Osteoblast (primary cell): ENCODE results near the gene TRAM2. TPM values are rescaled to one million over a fixed set of nuclear protein-coding genes. Genes with fewer than 3 reads are reported as not detected.

Experiments used
- DNase-seq: peaks from one replicate; pipeline ENCODE4 v3.0.0; 2011; ENCODE audit warnings: low spot score, mixed read lengths; ENCODE audit not compliant: insufficient read length; ENCODE audit errors: missing footprints
- H2AFZ ChIP-seq: 2 replicates; pipeline ENCODE4 v1.6.0; 2011; ENCODE audit warnings: mild to moderate bottlenecking, low read length
- H3K27ac ChIP-seq: 2 replicates; pipeline ENCODE4 v1.5.1; 2011; ENCODE audit warnings: mild to moderate bottlenecking, low read depth, low read length, moderate library complexity
- H3K27me3 ChIP-seq: 2 replicates; pipeline ENCODE4 v1.6.0; 2012; ENCODE audit warnings: mild to moderate bottlenecking, control low read depth, inconsistent platforms, low read length, moderate library complexity; ENCODE audit not compliant: insufficient read depth
- H3K36me3 ChIP-seq: 2 replicates; pipeline ENCODE4 v1.5.1; 2011; ENCODE audit warnings: mild to moderate bottlenecking, low read length, control low read depth, moderate library complexity; ENCODE audit not compliant: insufficient read depth
- H3K4me1 ChIP-seq: 2 replicates; pipeline ENCODE4 v1.5.1; 2011; ENCODE audit warnings: mild to moderate bottlenecking, low read length, control low read depth, moderate library complexity; ENCODE audit not compliant: insufficient read depth
- H3K4me2 ChIP-seq: 2 replicates; pipeline ENCODE4 v1.6.0; 2011; ENCODE audit warnings: mild to moderate bottlenecking, low read length; ENCODE audit not compliant: insufficient read depth
- H3K4me3 ChIP-seq: fragments of 200-600 bp; sonication (generic); 3 replicates; pipeline ENCODE4 v1.5.1; 2012; ENCODE audit warnings: mild to moderate bottlenecking, low read length, inconsistent platforms; ENCODE audit not compliant: insufficient read depth
- H3K79me2 ChIP-seq: 2 replicates; pipeline ENCODE4 v1.6.0; 2012; ENCODE audit warnings: mild to moderate bottlenecking, low read length, control low read depth, inconsistent platforms; ENCODE audit not compliant: insufficient read depth
- H3K9me3 ChIP-seq: 2 replicates; pipeline ENCODE4 v1.5.1; 2011; ENCODE audit warnings: low read depth, low read length, control low read depth
- H4K20me1 ChIP-seq: 2 replicates; pipeline ENCODE4 v1.6.0; 2012; ENCODE audit warnings: mild to moderate bottlenecking, low read length, control low read depth; ENCODE audit not compliant: insufficient read depth
- CTCF ChIP-seq: IDR thresholded peaks from 2 replicates; pipeline ENCODE4 v1.5.1; 2011; ENCODE audit warnings: mild to moderate bottlenecking, low read depth, low read length, moderate library complexity; ENCODE audit errors: extremely low read depth
- total RNA-seq: library from RNA; depleted of rRNA; stranded (reverse); fragments of >200 nt; gene quantifications from 2 replicates; pipeline ENCODE4 v1.2.3, GENCODE V29; 2012

Gene TRAM2
- total RNA-seq, 1 donor, result 155 TPM

DNA sequence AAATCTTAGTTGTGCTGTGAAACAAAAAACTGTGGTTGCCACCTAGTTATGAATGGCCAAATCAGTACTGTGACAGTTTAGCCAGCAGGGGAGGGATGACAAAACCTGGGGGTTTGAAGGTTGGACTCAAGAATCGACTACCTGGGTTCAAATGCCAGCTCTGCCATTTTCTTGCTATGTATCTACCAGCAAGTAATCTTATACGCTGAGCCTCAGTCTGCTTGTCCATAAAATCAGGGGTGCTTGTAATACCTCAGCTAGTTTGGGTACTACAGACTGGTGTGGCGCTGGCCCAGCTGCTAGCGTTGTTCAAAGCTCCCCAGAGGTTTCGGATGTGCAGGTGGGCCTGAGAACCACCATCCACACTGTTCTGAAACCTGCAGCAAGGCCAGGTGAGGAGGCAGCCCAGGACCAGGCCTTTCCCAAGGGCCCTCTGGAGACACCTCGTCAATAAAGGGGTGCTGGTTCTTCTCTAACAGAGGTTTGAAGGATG, 40.4 kb downstream of the TRAM2 start:
- Histone ChIP-seq H3K4me3 (no peak overlapping the region), H3K9me3 (no peaks in the 10 kb centered on the region), H3K4me2 (no peak overlapping the region), H3K27ac (peak overlapping the region; percentile 82), H3K79me2 (peaks cover 93% of the 10 kb centered on the region), H2AFZ (no peak overlapping the region), H3K36me3 (peaks cover 56% of the 10 kb centered on the region), H4K20me1 (peaks cover 5% of the 10 kb centered on the region), H3K4me1 (peaks cover 76% of the 10 kb centered on the region), H3K27me3 (no peaks in the 10 kb centered on the region)
- no peak for DNase-seq
- no peak for TF ChIP-seq CTCF

DNA sequence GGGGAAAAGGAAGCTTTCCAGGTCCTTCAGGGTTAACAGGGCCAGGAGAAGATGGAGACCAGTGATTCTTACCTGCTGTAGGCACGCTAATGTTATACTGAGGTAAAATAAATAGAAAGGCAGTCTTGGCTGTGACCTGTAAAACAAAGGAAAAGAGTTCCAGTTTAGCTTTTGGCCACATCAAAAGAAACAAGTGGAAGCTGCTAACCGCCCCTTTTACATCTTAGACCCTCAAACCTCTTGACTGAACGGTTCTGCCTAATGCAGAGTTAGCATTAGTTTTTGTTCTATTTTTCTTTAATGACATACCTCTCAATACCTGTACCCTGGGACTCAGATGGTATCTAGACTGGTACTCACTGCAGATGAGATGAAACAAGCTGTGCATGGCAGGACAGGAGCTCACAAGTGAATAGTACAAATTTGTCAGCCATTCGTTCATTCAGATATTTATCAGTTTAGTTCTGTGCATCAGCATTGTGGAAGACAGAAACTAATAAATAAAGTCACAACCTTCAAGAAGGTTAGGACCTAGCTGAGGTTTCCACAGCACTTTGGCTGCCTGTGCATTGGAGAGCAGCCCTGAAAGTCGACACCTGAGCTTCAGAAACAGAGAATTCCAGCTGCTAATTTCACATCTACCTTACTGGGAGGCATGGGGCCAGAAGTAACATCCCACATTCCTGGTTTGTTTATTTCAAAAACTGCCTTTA, 41.0 kb downstream of the TRAM2 start:
- DNase-seq, result no peak
- Histone ChIP-seq H4K20me1 (peaks cover 5% of the 10 kb centered on the region), H3K36me3 (peaks cover 56% of the 10 kb centered on the region), H3K9me3 (no peaks in the 10 kb centered on the region), H3K4me1 (peaks cover 71% of the 10 kb centered on the region), H3K27ac (peak overlapping the region; percentile 82), H3K27me3 (no peaks in the 10 kb centered on the region), H3K4me2 (no peak overlapping the region), H2AFZ (no peak overlapping the region), H3K4me3 (no peak overlapping the region), H3K79me2 (peaks cover 93% of the 10 kb centered on the region)
- no peak for TF ChIP-seq CTCF

- Histone ChIP-seq H3K36me3 (peaks cover 65% of the 10 kb centered on the region), H2AFZ (no peak overlapping the region), H3K4me2 (no peak overlapping the region), H3K4me1 (peaks cover 62% of the 10 kb centered on the region), H3K27me3 (no peaks in the 10 kb centered on the region), H4K20me1 (peaks cover 3% of the 10 kb centered on the region), H3K9me3 (no peaks in the 10 kb centered on the region), H3K4me3 (no peak overlapping the region), H3K27ac (peak overlapping the region; percentile 26), H3K79me2 (peaks cover 93% of the 10 kb centered on the region)
- TF ChIP-seq CTCF, result no peak
- DNase-seq, result no peak
These were observed 41.9 kb downstream of the TRAM2 start for GRCh38 chr6:52534966-52535390.

DNA sequence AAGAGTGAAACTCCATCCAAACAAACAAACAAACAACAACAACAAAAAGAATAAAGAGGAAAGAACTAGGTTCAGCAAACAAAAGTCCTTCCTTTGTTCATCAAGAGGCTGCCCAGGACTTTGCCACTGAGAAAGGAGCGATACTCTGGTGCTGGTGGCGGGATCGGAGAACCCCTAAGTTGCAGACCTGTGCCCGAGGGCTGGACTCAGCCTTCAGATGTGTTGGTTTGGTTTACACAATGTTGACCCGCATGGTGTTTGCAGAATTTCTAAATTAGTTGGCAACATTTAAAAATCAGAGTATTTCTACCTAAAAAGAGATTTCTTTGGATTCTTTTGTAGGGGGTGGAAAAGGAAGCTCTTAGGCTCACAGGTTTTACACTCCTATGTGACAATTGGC, 42.5 kb downstream of the TRAM2 start:
- no peak overlapping the region for H3K4me2 ChIP-seq
- peaks cover 96% of the 10 kb centered on the region for H3K79me2 ChIP-seq
- no peak for DNase-seq
- H3K4me1 ChIP-seq, result peaks cover 56% of the 10 kb centered on the region
- H3K36me3 ChIP-seq, result peaks cover 71% of the 10 kb centered on the region
- H3K27ac ChIP-seq, result peak overlapping the region; percentile 26
- H4K20me1 ChIP-seq, result peaks cover 3% of the 10 kb centered on the region
- no peaks in the 10 kb centered on the region for H3K9me3 ChIP-seq
- no peaks in the 10 kb centered on the region for H3K27me3 ChIP-seq
- no peak for TF ChIP-seq CTCF
- no peak overlapping the region for H2AFZ ChIP-seq
- H3K4me3 ChIP-seq, result no peak overlapping the region
